Measurements from ENCODE around the gene PDGFA.
"Not testable (repeated sequence)": the region's sequence is repeated elsewhere in the genome, so short reads cannot be mapped to it uniquely, and the experiment has no call there.

The PDGFA gene

DNA sequence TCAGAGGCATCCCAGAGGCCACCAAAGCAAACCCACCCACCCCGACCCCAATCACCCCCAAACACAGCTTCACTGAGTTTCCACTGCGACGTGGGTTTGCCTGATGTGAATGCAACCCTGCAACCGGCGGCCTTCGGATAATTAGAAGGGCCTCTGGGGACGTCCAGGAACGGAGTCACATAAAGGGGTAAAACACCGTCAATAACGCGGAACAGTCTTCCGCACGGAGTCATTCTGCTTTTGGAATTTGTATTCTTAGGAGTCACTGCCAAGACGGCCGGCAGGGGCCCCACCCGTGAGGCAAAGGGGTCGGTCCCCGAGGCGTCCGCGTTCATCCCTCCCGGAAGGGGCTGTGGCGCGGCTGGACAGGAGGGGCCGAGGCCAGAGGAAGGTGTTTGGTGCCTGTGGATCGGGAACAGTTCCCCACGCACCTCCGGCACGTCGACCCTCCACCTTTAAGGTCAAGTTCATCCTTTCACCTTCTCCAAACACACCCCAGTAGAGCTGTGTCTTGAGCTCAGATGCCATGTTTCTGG is 36.7 kb upstream of the PDGFA start:
- Mint-ChIP-seq H3K27me3 (no peaks in the 10 kb centered on the region), H3K9me3 (no peaks in the 10 kb centered on the region), H3K27ac (no peak overlapping the region), H3K4me1 (no peaks in the 10 kb centered on the region), H3K4me3 (no peak overlapping the region), H3K36me3 (peaks cover 4% of the 10 kb centered on the region)

- H3K4me3 Mint-ChIP-seq: no peak overlapping the region
- no peak overlapping the region for H3K27ac Mint-ChIP-seq
- H3K4me1 Mint-ChIP-seq: no peaks in the 10 kb centered on the region
- no peaks in the 10 kb centered on the region for H3K36me3 Mint-ChIP-seq
- H3K27me3 Mint-ChIP-seq: no peaks in the 10 kb centered on the region
- H3K9me3 Mint-ChIP-seq: no peaks in the 10 kb centered on the region
Measured at GRCh38 chr7:555551-556160, 36.0 kb upstream of the PDGFA start.

DNA sequence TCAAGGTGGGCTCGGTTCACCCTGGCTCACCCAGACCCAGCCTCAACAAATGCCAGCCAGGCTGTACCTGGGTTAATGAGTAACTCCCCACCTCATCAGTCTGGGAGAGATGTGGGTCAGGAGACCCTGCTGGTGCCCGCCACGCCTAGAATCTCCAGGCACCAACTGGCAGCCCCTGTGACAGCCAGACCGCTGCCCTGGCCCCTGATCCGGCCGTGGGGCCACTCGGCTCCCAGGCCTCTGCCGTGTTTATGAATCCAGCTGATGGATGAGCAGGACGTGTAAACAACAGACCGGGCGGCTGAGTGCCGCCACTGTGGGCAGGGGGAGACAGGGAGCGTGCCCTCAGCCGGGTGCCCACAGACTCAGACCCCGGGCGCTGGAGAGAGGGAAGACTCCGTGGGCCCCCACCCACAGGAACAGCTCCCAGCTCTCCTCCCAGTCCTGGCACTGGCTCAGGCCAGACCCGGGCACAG is 34.0 kb upstream of the PDGFA start:
- Mint-ChIP-seq H3K36me3 (peaks cover 7% of the 10 kb centered on the region), H3K27me3 (no peaks in the 10 kb centered on the region), H3K9me3 (no peaks in the 10 kb centered on the region), H3K4me3 (no peak overlapping the region), H3K4me1 (no peaks in the 10 kb centered on the region), H3K27ac (no peak overlapping the region)

GRCh38 chr7:552868-553635 is 33.4 kb upstream of the PDGFA start:
- Mint-ChIP-seq H3K36me3 (peaks cover 7% of the 10 kb centered on the region), H3K27me3 (no peaks in the 10 kb centered on the region), H3K4me3 (no peak overlapping the region), H3K9me3 (no peaks in the 10 kb centered on the region), H3K4me1 (no peaks in the 10 kb centered on the region), H3K27ac (no peak overlapping the region)

- not testable (repeated sequence) for H3K4me1 Mint-ChIP-seq, H3K27ac Mint-ChIP-seq, H3K27me3 Mint-ChIP-seq, H3K4me3 Mint-ChIP-seq, H3K36me3 Mint-ChIP-seq, H3K9me3 Mint-ChIP-seq
Measured at GRCh38 chr7:552151-552867, 32.7 kb upstream of the PDGFA start.

DNA sequence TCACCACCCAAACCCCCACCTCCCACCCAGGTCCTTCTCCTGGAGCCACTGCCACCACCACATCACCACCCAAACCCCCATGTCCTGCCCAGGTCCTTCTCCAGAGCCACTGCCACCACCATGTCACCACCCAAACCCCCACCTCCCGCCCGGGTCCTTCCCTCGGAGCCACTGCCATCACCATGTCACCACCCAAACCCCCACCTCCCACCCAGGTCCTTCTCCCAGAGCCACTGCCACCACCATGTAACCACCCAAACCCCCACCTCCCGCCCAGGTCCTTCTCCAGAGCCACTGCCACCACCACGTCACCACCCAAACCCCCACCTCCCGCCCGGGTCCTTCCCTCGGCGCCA is 31.9 kb upstream of the PDGFA start:
- H3K36me3 Mint-ChIP-seq, H3K4me3 Mint-ChIP-seq, H3K27ac Mint-ChIP-seq, H3K27me3 Mint-ChIP-seq, H3K4me1 Mint-ChIP-seq, H3K9me3 Mint-ChIP-seq: not testable (repeated sequence)

DNA sequence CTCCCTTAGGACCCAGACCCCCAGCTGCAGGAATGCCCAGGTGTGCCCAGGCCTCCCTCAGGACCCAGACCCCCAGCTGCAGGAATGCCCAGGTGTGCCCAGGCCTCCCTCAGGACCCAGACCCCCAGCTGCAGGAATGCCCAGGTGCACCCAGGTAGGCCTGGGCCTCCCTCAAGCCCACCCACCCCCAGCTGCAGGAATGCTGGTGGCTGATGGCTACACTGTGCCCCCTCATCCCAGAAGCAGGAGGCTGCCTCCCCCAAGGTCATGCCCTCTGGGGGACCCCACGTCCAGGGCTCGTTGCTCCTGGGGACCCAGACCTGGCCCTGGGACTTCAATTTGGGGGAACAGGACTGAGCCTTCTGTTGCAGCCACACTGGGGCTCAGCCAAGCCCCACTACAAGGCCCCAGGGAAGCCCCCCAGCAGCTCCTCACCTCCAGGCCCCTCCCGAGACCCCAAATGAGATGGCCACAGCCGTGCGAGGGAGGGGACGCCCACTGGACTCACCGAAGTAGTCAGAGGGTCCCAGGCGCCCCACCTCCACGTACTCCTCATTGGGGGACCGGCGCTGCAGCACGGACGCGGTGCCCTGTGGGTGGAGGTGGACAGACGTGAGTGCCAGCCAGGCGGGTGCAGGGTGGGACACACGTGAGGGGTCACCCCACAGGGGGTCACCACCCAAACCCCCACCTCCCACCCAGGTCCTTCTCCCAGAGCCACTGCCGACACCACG is 31.4 kb upstream of the PDGFA start:
- peaks cover 7% of the 10 kb centered on the region for H3K36me3 Mint-ChIP-seq
- no peaks in the 10 kb centered on the region for H3K4me1 Mint-ChIP-seq
- no peak overlapping the region for H3K4me3 Mint-ChIP-seq
- H3K27ac Mint-ChIP-seq: no peak overlapping the region
- no peaks in the 10 kb centered on the region for H3K9me3 Mint-ChIP-seq
- no peaks in the 10 kb centered on the region for H3K27me3 Mint-ChIP-seq

DNA sequence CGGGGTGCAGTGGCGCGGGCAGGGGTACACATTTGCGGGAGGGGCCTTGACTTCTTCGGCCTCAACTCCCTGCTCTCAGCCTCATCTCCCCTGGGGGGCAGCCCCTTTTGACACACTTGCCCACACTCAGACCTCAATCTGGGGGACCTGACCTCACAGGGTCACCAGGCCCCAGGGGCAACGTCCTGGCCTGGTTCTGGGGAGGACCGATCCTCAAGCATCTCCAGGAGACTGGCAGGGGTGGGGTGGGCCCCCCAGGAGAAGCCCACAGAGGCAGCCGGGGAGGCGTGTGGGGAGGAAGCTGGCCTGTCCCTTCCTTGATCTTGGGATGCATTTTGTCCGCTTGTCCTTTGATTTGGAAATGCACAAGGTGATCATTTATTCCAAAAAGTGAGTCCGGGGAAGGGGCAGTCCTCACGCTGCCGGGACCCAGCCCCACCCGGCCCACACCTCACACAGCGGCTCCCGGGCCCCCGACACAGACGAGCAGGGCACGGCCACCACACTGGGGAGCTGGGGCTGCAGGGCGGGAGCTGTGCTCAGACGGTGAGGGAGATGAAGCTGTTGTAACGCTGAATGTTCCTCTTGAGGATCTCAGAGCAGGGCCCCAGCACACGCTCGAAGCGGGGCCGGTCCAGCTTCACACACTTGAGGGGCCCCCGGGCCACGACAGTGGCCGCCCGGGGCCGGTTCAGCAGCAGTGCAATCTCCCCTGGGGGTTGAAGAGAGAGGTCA is 30.4 kb upstream of the PDGFA start:
- no peak overlapping the region for H3K27ac Mint-ChIP-seq
- H3K36me3 Mint-ChIP-seq: peaks cover 7% of the 10 kb centered on the region
- no peaks in the 10 kb centered on the region for H3K4me1 Mint-ChIP-seq
- H3K27me3 Mint-ChIP-seq: no peaks in the 10 kb centered on the region
- no peak overlapping the region for H3K4me3 Mint-ChIP-seq
- H3K9me3 Mint-ChIP-seq: no peaks in the 10 kb centered on the region

GRCh38 chr7:549066-549890 is 29.6 kb upstream of the PDGFA start:
- H3K27me3 Mint-ChIP-seq: no peaks in the 10 kb centered on the region
- no peaks in the 10 kb centered on the region for H3K4me1 Mint-ChIP-seq
- no peak overlapping the region for H3K4me3 Mint-ChIP-seq
- no peak overlapping the region for H3K27ac Mint-ChIP-seq
- peaks cover 7% of the 10 kb centered on the region for H3K36me3 Mint-ChIP-seq
- no peaks in the 10 kb centered on the region for H3K9me3 Mint-ChIP-seq

- Mint-ChIP-seq H3K36me3 (peaks cover 7% of the 10 kb centered on the region), H3K27me3 (no peaks in the 10 kb centered on the region)
Measured at GRCh38 chr7:548401-548800, 28.8 kb upstream of the PDGFA start.

GRCh38 chr7:545470-545869 is 25.8 kb upstream of the PDGFA start:
- Mint-ChIP-seq H3K27me3 (no peaks in the 10 kb centered on the region), H3K4me1 (peaks cover 3% of the 10 kb centered on the region), H3K9me3 (no peaks in the 10 kb centered on the region), H3K4me3 (no peak overlapping the region), H3K36me3 (peaks cover 7% of the 10 kb centered on the region), H3K27ac (no peak overlapping the region)

More at GRCh38 chr7:548401-548800, 28.8 kb upstream of the PDGFA start:
- no peak overlapping the region for H3K4me3 Mint-ChIP-seq
- H3K4me1 Mint-ChIP-seq: no peaks in the 10 kb centered on the region
- no peak overlapping the region for H3K27ac Mint-ChIP-seq
- H3K9me3 Mint-ChIP-seq: no peaks in the 10 kb centered on the region

- Mint-ChIP-seq H3K27me3 (no peaks in the 10 kb centered on the region), H3K4me1 (peaks cover 3% of the 10 kb centered on the region), H3K9me3 (no peaks in the 10 kb centered on the region), H3K27ac (no peak overlapping the region), H3K36me3 (peaks cover 7% of the 10 kb centered on the region), H3K4me3 (no peak overlapping the region)
Measured at GRCh38 chr7:544338-545221, 24.9 kb upstream of the PDGFA start.

GRCh38 chr7:543501-544337 is 24.1 kb upstream of the PDGFA start:
- Mint-ChIP-seq H3K36me3 (peaks cover 1% of the 10 kb centered on the region), H3K27ac (peak overlapping the region; percentile 65), H3K4me1 (peaks cover 3% of the 10 kb centered on the region), H3K4me3 (no peak overlapping the region), H3K27me3 (no peaks in the 10 kb centered on the region), H3K9me3 (no peaks in the 10 kb centered on the region)
